DMS53 treated with DMSO at 0.1 percent for 48 hours (cell line): ENCODE results near the gene SLC39A1.
A peak's percentile ranks its signal among the peaks of the same experiment; 100 is the strongest.
"Not testable (repeated sequence)": the region's sequence is repeated elsewhere in the genome, so short reads cannot be mapped to it uniquely, and the experiment has no call there.

Experiments used
- DNase-seq: peaks from one replicate; lab custom pipeline; 2025; ENCODE audit not compliant: unreplicated experiment; lab: John Stamatoyannopoulos, UW

SLC39A1 gene

DNA sequence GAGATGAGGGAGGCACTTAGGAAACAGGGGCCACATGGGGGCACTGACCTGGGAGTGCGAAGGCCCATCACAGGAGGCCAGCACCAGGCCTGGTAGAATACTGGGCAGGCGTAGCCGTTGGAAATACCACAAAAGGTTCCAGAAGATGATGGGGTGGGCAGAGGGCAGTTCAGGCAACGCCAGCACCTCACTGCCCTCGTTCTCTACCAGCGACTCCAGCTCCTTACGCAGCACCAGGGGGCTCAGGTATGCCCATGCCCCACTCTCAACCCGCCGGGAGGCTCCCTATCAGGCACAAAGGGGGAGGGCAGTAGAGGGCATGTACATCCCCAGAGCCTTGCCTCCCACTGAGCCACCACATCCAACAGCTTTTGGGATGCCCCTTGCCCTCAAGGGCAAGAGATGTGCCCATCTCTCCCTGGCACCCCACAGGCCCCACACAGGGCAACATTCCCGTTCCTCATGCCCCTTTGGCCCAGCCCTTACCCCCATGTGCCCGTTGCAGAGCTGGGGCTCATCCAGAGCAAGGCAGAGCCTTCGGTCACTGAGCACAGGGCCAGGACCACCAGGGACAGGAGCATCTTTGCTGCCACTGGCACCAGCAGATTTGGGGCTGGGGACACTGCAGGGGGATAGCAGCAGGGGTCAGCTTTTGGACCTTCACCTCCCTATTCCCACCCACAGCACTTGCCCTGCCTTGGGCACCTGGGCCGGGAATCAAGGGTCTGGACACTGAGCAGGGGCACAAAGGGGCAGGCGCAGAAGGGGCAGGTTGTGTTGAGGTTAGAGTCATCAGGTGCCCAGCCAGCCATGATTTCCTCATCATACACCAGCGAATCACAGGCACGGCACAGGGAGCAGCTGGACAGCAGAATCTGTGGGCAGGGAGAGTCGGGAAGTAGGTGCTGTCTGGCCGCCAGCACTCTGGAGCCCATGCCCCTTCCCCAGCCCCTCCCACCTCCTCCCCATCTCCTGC lies 30.9 kb downstream of the SLC39A1 start:
- DNase-seq, result no peak

DNA sequence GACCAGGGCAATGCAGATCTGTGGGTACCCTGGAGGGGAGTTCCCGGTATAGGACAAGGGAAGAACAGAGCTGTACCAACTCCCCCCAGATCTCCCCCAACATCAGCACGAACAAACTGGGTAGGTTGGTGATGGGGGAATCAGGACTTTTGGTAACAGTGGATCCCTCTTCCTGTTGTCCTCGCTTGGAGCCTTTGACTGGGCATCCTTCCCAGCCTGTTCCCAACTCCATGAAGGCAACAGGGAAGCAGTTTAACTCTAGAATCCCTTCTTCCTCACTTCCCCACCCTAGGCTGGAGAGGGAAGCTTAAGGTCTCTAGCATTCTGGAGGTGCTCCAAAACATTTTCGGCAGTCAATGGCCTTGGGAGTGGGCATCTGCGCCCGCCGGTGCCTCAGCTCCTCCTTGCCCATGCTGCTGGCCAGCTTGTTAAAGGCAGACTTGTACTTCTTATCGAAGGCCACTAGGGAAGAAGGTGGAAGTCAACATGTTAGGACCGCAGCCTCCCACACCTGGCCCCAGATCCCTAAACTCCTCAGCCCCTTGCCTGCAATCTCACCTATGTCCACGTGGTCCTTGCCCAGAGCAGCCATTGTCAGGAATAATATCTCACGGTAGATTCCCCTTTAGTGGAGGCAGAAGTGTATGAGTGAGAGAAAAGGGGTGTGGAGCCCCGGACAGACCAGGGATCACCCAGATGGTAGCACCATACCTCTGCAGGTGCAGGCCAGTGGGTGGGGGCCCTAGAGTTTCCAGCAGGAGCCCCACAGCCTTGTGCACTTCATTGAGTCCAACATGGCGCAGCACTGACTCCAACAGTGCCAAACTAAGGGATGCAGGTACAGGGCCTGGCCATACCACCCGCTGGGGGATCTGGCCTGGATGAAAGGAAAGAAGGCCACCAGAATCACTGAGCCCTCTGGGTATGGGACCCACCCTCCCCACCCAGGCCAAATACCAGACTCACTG lies 33.1 kb downstream of the SLC39A1 start:
- no peak for DNase-seq

DNA sequence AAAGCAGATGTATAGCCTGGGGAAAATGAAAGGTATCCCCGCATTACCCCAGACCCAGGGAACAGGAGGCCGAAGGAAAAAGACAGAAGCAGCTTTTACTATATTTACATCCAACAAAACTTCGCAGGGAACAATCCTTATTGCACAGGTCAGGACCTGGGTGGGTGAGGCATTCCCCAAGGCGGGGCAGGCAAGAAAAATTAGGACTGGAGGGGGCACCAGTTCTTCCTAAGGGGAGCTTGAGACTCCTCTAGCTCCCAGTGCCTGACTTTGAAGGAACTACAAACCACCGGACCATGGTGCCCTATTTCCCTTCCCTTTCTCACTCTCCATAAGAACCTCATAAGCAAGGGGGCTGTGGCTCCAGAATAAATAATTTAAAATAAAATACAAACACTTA lies 33.9 kb downstream of the SLC39A1 start:
- DNase-seq, result no peak

DNA sequence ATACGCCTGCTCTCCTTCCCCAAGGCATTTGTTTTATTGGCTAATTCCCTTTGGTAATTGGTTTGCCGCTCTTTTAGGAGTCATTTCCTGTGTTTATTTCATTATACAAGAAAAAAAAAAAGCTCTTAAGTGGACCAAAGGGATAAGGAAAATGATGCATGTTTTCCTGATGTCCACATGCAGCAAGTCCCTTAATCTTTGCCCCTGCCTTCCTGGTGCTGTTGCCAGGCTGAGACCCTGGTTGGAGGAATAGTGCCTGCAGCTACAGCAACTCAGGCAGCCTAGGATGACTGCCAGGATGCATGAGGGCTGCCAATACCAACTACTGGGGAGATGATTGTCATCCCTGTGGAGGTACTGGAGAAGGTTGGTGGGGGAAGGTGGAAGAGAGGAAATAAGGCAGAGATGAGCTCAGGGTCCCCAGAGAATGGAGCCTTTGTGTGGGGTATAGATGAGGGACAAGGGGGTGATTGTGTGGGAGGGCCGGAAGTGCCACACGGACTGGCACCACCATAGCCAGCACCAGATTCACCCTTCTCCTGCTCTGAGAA lies 34.5 kb downstream of the SLC39A1 start:
- DNase-seq, result no peak

DNA sequence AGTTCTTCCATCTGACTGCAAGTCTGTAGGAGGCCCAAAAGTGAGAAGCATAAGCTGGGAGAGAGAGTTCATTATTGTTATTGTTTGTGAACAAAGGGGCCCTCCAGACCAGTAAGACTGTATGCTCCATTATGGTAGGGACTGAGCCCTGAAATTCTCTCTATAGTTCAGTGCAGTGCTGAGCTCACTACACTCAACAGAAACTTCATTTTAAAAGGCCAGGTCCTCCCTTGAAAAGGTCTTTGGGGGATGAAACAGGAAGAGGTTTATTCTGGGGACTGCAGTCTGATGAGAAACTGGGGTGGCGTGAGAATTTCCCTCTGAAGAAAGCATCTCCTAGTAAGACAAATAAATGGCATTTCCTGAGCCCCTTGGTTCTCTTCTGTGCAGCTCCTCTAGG lies 35.1 kb downstream of the SLC39A1 start:
- DNase-seq, result no peak

DNA sequence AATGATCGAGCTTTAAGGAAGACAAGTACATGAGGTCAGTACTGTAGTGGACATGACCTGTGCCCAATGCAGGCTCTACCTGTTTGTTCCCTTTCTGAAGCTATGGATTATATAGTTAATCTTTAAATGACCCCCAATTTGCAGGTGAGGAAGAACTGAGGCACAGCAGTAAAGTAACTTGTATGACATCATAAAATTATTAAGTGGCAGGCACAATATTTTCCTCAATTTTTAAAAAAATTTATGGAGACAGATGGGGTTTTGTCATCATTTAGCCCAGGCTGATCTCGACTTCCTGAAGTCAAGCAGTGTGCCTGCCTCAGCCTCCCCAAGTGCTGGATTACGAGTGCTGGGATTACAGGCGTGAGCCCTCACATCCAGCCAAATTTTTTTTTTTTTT lies 36.9 kb downstream of the SLC39A1 start:
- no peak for DNase-seq

DNA sequence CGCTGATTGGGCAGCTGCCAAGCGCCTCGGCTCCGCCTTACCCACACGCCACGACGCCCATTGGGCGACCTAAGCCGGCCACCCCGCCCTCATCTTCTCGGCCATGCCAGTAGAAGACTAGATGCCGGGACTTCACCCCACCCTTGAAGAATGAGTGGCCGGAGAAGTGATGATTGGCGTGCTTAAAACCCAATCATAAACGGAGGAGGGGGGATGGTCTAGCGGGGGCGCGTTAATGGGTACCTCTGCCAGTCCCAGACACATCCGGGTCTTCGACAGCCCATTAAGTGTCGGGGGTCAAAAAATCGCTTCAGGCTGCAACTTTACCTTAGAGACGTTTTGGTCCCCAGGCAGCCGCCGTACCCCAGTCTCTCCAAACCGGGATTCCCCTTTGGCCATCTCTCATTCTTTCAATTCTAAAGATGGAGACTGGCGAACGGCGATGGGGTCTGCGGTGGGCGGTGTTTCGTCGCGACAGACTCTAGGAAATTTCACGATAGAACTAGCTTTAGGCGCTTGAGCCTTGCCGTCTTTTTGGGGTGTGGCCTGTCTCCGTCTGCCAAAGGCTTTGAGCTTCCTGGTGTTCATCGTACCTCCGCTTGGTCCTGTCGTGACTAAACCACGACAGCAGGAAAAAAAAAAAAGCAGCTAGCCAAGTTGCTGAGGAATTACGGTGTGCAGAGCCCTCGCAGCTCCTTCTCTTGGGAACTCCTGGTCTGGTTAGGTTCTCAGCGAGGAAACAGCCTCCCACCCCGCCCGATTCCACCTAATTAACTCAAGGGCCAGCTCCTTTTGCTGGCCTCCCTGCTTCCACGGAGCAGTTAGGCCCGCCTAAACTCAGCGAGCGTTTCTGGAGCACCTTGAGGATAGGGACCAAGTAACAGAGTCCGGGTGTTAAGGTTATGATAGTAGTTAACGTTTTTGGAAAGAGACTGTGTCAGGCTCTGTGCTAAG lies 40.1 kb downstream of the SLC39A1 start, which contains the start of gene GATAD2B:
Gene GATAD2B, minus strand, starts transcription at position 1 of the 954 bp plus-strand sequence. CDS start 94,625 bp downstream, outside the sequence.
- peak; percentile 99 for DNase-seq

DNA sequence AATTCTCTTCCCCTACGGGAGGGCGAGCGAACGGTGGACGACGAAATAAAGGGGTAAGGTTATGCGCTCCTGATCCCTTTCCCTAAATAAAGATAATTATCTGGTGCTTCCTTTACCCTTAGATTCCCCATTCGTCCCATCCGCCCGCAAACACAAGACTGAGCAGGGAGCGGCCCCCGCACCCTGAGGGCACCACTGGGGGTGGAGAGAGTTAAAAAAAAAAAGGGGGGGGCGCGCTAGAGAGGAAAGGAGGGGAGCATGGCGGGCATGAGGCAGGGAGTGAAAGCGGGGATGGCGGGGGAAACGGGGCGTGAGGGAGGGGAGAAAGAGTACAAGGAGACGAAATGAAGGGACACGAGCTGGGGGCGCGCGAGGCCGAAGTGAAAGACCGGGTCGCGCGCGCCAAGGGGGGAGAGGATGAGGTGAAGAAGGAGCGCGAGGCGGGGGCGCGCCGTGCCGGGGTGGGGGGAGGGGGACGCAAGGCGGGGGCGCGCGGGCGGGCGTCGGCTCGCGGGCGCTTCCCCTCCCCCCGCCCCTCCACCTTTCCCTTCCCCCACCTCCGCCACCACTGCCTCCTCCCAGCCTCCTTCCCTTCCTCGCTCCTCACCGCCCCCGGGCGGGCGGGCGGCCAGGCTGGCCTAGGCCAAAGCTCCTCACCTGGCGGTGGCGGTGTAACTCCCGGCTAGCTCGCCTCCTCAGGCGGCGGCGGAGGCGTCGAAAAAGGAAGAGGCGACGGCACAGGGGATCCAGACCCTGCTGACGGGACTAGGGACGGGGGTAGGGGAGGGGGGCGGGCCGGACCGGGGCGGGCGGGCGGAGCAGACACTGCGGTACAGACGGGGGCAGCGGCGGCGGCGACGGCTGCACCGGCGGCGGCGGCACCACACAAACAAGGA lies 41.0 kb downstream of the SLC39A1 start:
- DNase-seq, result peak; percentile 54

DNA sequence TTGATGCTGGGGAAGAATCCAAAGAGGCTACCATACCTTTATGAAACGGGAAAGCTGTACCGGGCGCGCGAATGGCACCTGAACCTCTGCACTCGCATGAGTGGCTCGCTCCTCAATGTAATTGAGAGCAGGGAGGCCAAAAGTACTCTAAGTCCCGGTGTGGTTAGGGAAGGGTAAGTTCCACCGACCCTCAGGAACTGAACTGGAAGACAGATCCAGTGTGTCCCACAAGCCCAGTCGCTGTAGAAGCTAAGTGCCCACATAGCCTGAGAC lies 41.6 kb downstream of the SLC39A1 start:
- DNase-seq, result no peak

DNA sequence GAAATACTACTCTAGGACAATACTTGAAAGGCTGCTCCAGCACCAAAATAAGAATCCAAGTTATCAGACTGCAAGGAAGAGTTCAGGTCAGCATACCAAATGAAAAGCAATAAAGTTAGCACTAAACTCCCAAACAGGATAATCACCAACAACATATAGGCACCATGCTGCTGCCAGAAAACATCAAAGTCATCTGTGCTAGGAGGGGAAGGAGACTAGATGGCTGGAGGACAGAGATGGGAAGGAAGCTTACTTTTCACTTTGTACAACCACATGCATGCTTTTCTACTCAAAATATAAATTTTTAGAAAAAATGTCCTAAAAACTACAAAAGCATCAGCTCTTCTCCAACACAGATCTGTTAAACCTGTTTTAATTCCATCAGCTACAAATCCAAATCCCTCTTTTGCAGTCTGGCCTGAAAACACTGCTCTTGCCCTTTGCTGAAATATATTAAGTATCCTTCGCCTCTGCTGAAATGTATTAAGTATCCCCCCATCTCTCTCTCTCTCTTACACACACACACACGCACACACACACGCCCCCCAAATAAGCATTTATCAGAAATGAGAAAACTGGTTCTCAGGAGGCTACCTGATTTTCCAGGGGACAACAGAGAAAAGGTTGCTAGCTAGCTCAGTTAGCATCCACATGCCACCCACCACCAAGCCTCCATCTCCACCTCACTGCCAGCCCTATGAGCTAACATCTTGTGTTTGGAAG lies 42.1 kb downstream of the SLC39A1 start:
- no peak for DNase-seq

DNA sequence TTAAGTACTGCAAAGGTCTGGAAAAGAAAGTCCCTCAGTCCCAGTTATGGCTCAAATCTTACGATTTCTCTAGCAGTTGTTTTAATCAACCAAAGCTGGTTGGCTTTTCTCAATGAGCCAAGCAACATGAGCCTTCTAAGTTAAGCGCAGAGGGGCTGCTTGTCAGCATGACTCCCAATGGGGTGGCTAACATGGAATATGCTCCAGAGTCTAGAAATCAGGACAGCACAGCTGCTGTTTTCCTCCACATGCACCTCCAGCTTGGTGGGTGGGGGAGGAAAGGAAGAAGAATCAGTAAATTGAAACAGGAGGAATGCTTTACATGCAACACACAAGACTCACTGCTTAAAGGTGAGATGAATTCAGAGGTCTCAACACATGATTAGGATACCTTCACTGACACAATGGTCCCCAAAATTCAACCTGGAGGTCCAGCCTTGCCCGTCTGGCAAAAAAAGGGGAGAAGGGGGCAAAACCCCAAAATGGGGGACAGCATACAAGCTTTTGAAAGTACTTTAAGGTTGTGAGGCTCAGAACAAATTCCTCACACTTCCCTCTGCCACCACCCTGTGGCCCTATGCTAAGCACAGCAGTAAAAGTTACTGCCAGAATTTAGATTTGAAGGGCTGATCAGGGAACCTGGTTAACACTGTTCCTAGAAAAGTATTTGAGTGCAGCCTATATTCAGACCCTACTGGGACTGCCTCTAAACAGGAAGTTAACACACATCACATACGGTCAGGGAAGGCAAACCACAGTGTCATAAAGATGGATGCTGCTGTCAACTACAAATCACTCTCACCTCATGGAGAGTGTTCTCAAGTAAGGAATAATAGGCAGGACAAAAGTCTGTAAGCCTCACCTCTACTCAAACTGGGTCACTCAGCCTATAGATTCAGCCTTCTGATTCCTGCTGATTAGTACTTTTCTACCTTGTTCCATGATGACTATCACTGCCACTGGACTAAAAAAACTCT lies 43.2 kb downstream of the SLC39A1 start:
- DNase-seq, result no peak

DNA sequence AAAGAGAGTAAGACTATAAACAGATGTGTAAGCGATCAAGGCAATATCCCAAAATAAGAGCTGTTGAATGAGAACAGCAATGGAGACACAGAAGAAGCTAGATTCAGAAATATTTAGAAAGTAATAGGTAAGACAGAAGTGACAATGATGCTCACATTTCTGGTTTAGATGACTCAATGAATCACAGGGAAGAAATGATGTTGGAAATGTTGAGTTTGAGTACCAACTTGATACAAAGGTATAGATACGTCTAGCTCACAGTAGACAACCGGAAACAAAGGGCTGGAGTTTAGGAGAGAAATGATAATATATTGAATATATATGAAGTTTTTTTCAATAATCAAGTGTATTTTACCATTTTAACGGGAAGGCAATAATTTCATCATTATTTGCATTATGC lies 47.0 kb downstream of the SLC39A1 start:
- DNase-seq, result no peak

DNA sequence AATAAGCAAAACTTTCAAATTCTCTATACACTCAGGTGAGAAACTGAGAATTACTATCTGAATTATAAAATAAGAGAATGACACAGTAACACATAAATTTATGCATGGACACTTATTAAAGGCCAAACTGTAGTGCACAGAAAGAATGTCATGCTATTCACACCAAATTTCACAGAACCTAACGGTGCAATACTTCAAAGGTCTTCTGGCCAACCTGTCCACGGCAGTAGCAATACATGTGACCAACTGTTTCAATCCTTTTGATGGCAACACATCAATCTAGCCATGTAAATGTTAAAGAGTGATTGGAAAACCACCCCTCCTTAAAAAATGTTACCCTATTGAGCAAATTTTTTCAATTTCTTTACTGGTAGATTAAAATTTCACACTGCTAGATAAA lies 51.0 kb downstream of the SLC39A1 start:
- DNase-seq, result no peak

DNA sequence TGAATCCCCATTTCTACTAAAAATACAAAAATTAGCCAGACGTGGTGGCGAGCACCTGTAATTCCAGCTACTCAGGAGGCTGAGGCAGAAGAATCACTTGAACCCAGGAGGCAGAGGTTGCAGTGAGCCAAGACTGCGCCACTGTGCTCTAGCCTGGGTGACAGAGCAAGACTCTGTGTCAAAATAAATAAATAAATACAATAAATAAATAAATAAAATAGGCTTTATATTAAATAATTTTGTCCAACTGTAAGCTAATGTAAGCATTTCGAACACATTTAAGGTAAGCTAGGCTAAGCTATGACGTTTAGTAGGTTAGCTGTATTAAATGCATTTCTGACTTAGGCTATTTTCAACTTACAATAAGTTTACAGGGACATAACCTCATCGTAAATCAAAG lies 52.8 kb downstream of the SLC39A1 start:
- DNase-seq, result not testable (repeated sequence)
